WTC11 (cell line): ENCODE data around the gene GRK1. TPM values are rescaled to one million over a fixed set of nuclear protein-coding genes. Genes with fewer than 3 reads are reported as not detected.
"Not testable (repeated sequence)": the region's sequence is repeated elsewhere in the genome, so short reads cannot be mapped to it uniquely, and the experiment has no call there.

Experiments used
- ATAC-seq: fragments of 200-7000 bp; cut with Tn5 transposase; 2 replicates; pipeline ENCODE4 v1.10.0; 2021; ENCODE audit warnings: mild to moderate bottlenecking, moderate library complexity
- CTCF ChIA-PET: fragments of 300-600 bp; sonication (Branson Sonifier 250); formaldehyde crosslinking; loops from one replicate; lab custom pipeline; 2021; ENCODE audit warnings: antibody characterized with exemption; lab: Charles Lee
- POLR2A ChIA-PET: fragments of 350-600 bp; sonication (Branson Sonifier 250); formaldehyde crosslinking; loops from one replicate; lab custom pipeline; 2021; ENCODE audit warnings: antibody characterized with exemption; lab: Charles Lee
- DNase-seq: peaks from one replicate; pipeline ENCODE4 v3.0.0; 2021; ENCODE audit warnings: low spot score
- H3K27ac Mint-ChIP-seq: 2 replicates; pipeline ENCODE4 v1.8.0; 2021; ENCODE audit warnings: mixed read lengths
- H3K27me3 Mint-ChIP-seq: 2 replicates; pipeline ENCODE4 v1.8.0; 2021; ENCODE audit warnings: low read depth, mild to moderate bottlenecking, moderate library complexity, mixed read lengths
- H3K36me3 Mint-ChIP-seq: 2 replicates; pipeline ENCODE4 v1.8.0; 2021; ENCODE audit warnings: mixed read lengths
- H3K4me1 Mint-ChIP-seq: 2 replicates; pipeline ENCODE4 v1.8.0; 2022; ENCODE audit warnings: mixed read lengths
- H3K4me3 Mint-ChIP-seq: 2 replicates; pipeline ENCODE4 v1.8.0; 2021; ENCODE audit warnings: mild to moderate bottlenecking, moderate library complexity, mixed read lengths
- H3K9me3 Mint-ChIP-seq: 2 replicates; pipeline ENCODE4 v1.8.0; 2021; ENCODE audit warnings: mixed read lengths
- ATF1 ChIP-seq: sonication (generic); formaldehyde crosslinking; IDR thresholded peaks from 2 replicates; pipeline ENCODE4 v1.8.1; 2023; ENCODE audit warnings: mild to moderate bottlenecking, moderate library complexity, missing genetic modification reagents
- ATF6 ChIP-seq: sonication (generic); formaldehyde crosslinking; IDR thresholded peaks from 2 replicates; pipeline ENCODE4 v1.8.1; 2023; ENCODE audit warnings: mild to moderate bottlenecking, missing genetic modification reagents
- FOXP4 ChIP-seq: sonication (generic); formaldehyde crosslinking; IDR thresholded peaks from 2 replicates; pipeline ENCODE4 v1.8.0; 2022; ENCODE audit warnings: mild to moderate bottlenecking, missing genetic modification reagents
- GRHL2 ChIP-seq: fragments of 250-450 bp; sonication (Bioruptor Pico); IDR thresholded peaks from 2 replicates; pipeline ENCODE4 v1.8.0; 2022; ENCODE audit warnings: mild to moderate bottlenecking, moderate library complexity; ENCODE audit not compliant: insufficient replicate concordance, severe bottlenecking
- IRF1 ChIP-seq: sonication (generic); formaldehyde crosslinking; IDR thresholded peaks from 2 replicates; pipeline ENCODE4 v1.8.0; 2023; ENCODE audit warnings: missing genetic modification reagents
- IRF2 ChIP-seq: sonication (generic); formaldehyde crosslinking; IDR thresholded peaks from 2 replicates; pipeline ENCODE4 v1.8.0; 2022; ENCODE audit warnings: low read depth, missing genetic modification reagents, borderline replicate concordance
- KAT7 ChIP-seq: sonication (generic); formaldehyde crosslinking; IDR thresholded peaks from 2 replicates; pipeline ENCODE4 v1.8.1; 2023; ENCODE audit warnings: missing genetic modification reagents, mild to moderate bottlenecking, borderline replicate concordance
- ZNF263 ChIP-seq: sonication (generic); formaldehyde crosslinking; IDR thresholded peaks from 2 replicates; pipeline ENCODE4 v1.8.1; 2022; ENCODE audit warnings: low read depth, mild to moderate bottlenecking, moderate library complexity, missing genetic modification reagents
- ZNF396 ChIP-seq: fragments of 250-450 bp; sonication (Bioruptor Pico); IDR thresholded peaks from 2 replicates; pipeline ENCODE4 v1.8.0; 2021; ENCODE audit warnings: mild to moderate bottlenecking, moderate library complexity, borderline replicate concordance
- ZNF423 ChIP-seq: fragments of 250-450 bp; sonication (Bioruptor Pico); IDR thresholded peaks from 2 replicates; pipeline ENCODE4 v2.1.2; 2022; ENCODE audit warnings: mild to moderate bottlenecking, moderate library complexity
- total RNA-seq: library from RNA; stranded (reverse); gene quantifications from 3 replicates; pipeline ENCODE4 v1.2.3, GENCODE V29; 2021
- TF ChIP-seq, protein P1 (sequence below): fragments of 250-450 bp; sonication (Bioruptor Pico); IDR thresholded peaks from 2 replicates; pipeline ENCODE4 v1.8.0; 2021; ENCODE audit warnings: mild to moderate bottlenecking
- TF ChIP-seq, protein P2 (sequence below): fragments of 200-600 bp; IDR thresholded peaks from 2 replicates; pipeline ENCODE4 v1.8.0; 2022; ENCODE audit warnings: antibody characterized with exemption

GRK1 gene
- total RNA-seq, 1 experiment from 2014 or later = 0.17 TPM

- Mint-ChIP-seq H3K9me3 (peaks cover 9% of the 10 kb centered on the region; the same call in 1 of the 2 replicates), H3K27ac (no peak overlapping the region; the same call in 1 of the 2 replicates), H3K4me1 (peaks cover 15% of the 10 kb centered on the region), H3K36me3 (peaks cover 42% of the 10 kb centered on the region), H3K27me3 (no peaks in the 10 kb centered on the region), H3K4me3 (no peak overlapping the region)
- no peak for ATAC-seq
- ChIA-PET CTCF (interaction anchor here (0.6 to 1.4 kb wide), 7 partner anchors 31 to 182 kb away, joined by 3 to 9 read pairs (median 5); no protein-coding TSS in a partner anchor), POLR2A (no interaction called here)
- TF ChIP-seq IRF1 (CRISPR knock-in tag) (no peak), FOXP4 (CRISPR knock-in tag) (no peak), GRHL2 (CRISPR knock-in tag) (no peak), KAT7 (no peak), ZNF263 (CRISPR knock-in tag) (no peak), ATF1 (CRISPR knock-in tag) (no peak), IRF2 (no peak), ATF6 (CRISPR knock-in tag) (no peak), ZNF423 (CRISPR knock-in tag) (no peak), ZNF396 (CRISPR knock-in tag) (no peak)
- TF ChIP-seq, protein P1, sequence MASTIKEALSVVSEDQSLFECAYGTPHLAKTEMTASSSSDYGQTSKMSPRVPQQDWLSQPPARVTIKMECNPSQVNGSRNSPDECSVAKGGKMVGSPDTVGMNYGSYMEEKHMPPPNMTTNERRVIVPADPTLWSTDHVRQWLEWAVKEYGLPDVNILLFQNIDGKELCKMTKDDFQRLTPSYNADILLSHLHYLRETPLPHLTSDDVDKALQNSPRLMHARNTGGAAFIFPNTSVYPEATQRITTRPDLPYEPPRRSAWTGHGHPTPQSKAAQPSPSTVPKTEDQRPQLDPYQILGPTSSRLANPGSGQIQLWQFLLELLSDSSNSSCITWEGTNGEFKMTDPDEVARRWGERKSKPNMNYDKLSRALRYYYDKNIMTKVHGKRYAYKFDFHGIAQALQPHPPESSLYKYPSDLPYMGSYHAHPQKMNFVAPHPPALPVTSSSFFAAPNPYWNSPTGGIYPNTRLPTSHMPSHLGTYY (CRISPR knock-in tag) = no peak
- DNase-seq = peak; percentile 8
These were observed 46.0 kb upstream of the GRK1 start for GRCh38 chr13:113621046-113621445.

DNA sequence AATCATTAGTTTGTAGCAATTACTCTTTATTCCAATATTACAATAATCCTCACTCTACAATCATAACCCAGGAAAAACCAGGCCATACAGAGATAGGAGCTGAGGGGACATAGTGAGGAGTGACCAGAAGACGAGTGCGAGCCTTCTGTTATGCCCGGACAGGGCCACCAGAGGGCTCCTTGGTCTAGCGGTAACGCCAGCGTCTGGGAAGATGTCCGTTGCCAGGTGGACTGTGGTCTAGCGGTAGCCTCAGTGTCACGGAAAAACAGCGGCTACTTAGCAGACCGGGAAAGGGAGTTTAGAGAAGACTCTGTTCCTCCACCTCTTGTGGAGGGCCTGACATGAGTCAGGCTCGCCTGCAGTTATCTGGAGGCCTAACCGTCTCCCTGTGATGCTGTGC is 45.5 kb upstream of the GRK1 start:
- Mint-ChIP-seq H3K4me1 (peaks cover 10% of the 10 kb centered on the region), H3K36me3 (peaks cover 45% of the 10 kb centered on the region)
- ATAC-seq, H3K4me3 Mint-ChIP-seq, H3K27me3 Mint-ChIP-seq, H3K27ac Mint-ChIP-seq, H3K9me3 Mint-ChIP-seq, POLR2A ChIA-PET: not testable (repeated sequence)
- CTCF ChIA-PET = interaction anchor here (0.6 to 1.4 kb wide), 6 partner anchors 30 to 182 kb away, joined by 3 to 9 read pairs (median 5); no protein-coding TSS in a partner anchor
- TF ChIP-seq, protein P2, sequence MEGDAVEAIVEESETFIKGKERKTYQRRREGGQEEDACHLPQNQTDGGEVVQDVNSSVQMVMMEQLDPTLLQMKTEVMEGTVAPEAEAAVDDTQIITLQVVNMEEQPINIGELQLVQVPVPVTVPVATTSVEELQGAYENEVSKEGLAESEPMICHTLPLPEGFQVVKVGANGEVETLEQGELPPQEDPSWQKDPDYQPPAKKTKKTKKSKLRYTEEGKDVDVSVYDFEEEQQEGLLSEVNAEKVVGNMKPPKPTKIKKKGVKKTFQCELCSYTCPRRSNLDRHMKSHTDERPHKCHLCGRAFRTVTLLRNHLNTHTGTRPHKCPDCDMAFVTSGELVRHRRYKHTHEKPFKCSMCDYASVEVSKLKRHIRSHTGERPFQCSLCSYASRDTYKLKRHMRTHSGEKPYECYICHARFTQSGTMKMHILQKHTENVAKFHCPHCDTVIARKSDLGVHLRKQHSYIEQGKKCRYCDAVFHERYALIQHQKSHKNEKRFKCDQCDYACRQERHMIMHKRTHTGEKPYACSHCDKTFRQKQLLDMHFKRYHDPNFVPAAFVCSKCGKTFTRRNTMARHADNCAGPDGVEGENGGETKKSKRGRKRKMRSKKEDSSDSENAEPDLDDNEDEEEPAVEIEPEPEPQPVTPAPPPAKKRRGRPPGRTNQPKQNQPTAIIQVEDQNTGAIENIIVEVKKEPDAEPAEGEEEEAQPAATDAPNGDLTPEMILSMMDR = peak; percentile 51
- peak; percentile 70 for DNase-seq

DNA sequence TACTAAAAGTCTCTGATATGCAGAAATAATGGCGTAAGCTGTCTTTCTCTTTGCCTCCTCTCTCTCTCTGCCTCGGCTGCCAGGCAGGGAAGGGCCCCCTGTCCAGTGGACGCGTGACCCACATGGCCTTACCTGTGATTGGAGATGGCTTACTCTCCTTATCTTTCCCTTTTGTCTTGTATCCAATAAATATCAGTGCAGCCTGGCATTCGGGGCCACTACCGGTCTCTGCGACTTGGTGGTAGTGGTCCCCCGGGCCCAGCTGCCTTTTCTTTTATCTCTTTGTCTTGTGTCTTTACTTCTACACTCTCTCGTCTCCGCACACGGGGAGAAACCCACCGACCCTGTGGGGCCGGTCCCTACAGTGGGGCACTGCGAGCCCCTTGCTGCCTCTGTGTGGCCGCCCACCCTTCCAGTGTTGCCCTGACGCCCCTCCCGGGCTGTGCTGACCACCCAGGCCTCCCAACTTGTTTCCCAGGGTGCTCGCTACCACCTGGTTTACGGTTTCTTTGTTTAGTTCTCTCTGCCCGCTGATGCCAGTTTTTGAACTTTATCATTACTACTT is 45.0 kb upstream of the GRK1 start:
- not testable (repeated sequence) for ATAC-seq
- H3K36me3 Mint-ChIP-seq = peaks cover 46% of the 10 kb centered on the region
- CTCF ChIA-PET = interaction anchor here (1.0 to 1.4 kb wide), 5 partner anchors 30 to 181 kb away, joined by 3 to 9 read pairs (median 5); no protein-coding TSS in a partner anchor

More for the DNA sequence above, 45.0 kb upstream of the GRK1 start:
- H3K4me1 Mint-ChIP-seq, H3K27ac Mint-ChIP-seq, POLR2A ChIA-PET, H3K9me3 Mint-ChIP-seq, H3K4me3 Mint-ChIP-seq, DNase-seq, H3K27me3 Mint-ChIP-seq: not testable (repeated sequence)
